HepG2 (cell line): ENCODE data around the gene MTHFD1L. TPM values are rescaled to one million over a fixed set of nuclear protein-coding genes. Genes with fewer than 3 reads are reported as not detected.

Source experiments
- AHR ChIP-seq: IDR thresholded peaks from 2 replicates; pipeline ENCODE4 v1.6.1; 2018; ENCODE audit warnings: missing genetic modification reagents, missing compliant biosample characterization
- CENPT ChIP-seq: sonication (generic); formaldehyde crosslinking; IDR thresholded peaks from 2 replicates; pipeline ENCODE4 v1.8.0; 2022; ENCODE audit warnings: low read depth, mild to moderate bottlenecking, moderate library complexity, missing genetic modification reagents
- ETS1 ChIP-seq: sonication (generic); formaldehyde crosslinking; IDR thresholded peaks from 2 replicates; pipeline ENCODE4 v1.4.0; 2020; ENCODE audit warnings: missing genetic modification reagents
- HIC2 ChIP-seq: sonication (generic); formaldehyde crosslinking; IDR thresholded peaks from 2 replicates; pipeline ENCODE4 v1.9.0; 2022; ENCODE audit warnings: low read depth, missing genetic modification reagents
- IRF1 ChIP-seq: sonication (generic); formaldehyde crosslinking; IDR thresholded peaks from 2 replicates; pipeline ENCODE4 v1.4.0; 2020; ENCODE audit warnings: low read depth, mild to moderate bottlenecking, missing genetic modification reagents
- NCOA1 ChIP-seq: sonication (generic); formaldehyde crosslinking; IDR thresholded peaks from 2 replicates; pipeline ENCODE4 v1.9.0; 2021; ENCODE audit warnings: missing genetic modification reagents
- PRDM10 ChIP-seq: sonication (generic); formaldehyde crosslinking; IDR thresholded peaks from 2 replicates; pipeline ENCODE4 v1.4.0; 2020; ENCODE audit warnings: low read depth, missing genetic modification reagents
- RBM39 ChIP-seq: fragments of 200-400 bp; formaldehyde crosslinking; IDR thresholded peaks from one replicate; pipeline ENCODE4 v1.6.1; 2018; ENCODE audit warnings: antibody characterized with exemption, mild to moderate bottlenecking, low read depth, low read length; ENCODE audit not compliant: poor library complexity, severe bottlenecking
- RFXANK ChIP-seq: IDR thresholded peaks from 2 replicates; pipeline ENCODE4 v1.6.1; 2016
- SAFB2 ChIP-seq: sonication (generic); formaldehyde crosslinking; IDR thresholded peaks from 2 replicates; pipeline ENCODE4 v1.5.1; 2020; ENCODE audit warnings: missing genetic modification reagents, low read depth, mild to moderate bottlenecking, borderline replicate concordance
- SOX5 ChIP-seq: IDR thresholded peaks from 2 replicates; pipeline ENCODE4 v1.6.1; 2016; ENCODE audit warnings: borderline replicate concordance
- SRSF4 ChIP-seq: fragments of 200-400 bp; formaldehyde crosslinking; IDR thresholded peaks from one replicate; pipeline ENCODE4 v1.6.1; 2018; ENCODE audit warnings: mild to moderate bottlenecking, low read depth, low read length, moderate library complexity; ENCODE audit not compliant: poor library complexity, severe bottlenecking
- TOE1 ChIP-seq: sonication (generic); formaldehyde crosslinking; IDR thresholded peaks from 2 replicates; pipeline ENCODE4 v1.4.0; 2020; ENCODE audit warnings: mild to moderate bottlenecking, missing genetic modification reagents
- ZBTB33 ChIP-seq: sonication (generic); formaldehyde crosslinking; IDR thresholded peaks from 2 replicates; pipeline ENCODE4 v1.4.0; 2020; ENCODE audit warnings: missing genetic modification reagents
- ZBTB7A ChIP-seq: sonication (generic); formaldehyde crosslinking; IDR thresholded peaks from 2 replicates; pipeline ENCODE4 v1.8.0; 2022; ENCODE audit warnings: mild to moderate bottlenecking, missing genetic modification reagents
- ZFP36L2 ChIP-seq: sonication (generic); formaldehyde crosslinking; IDR thresholded peaks from 2 replicates; pipeline ENCODE4 v1.4.0; 2020; ENCODE audit warnings: missing genetic modification reagents
- ZNF256 ChIP-seq: sonication (generic); formaldehyde crosslinking; conservative IDR thresholded peaks from 2 replicates; pipeline ENCODE4 v1.4.0; 2020; ENCODE audit warnings: missing genetic modification reagents
- ZNF326 ChIP-seq: sonication (generic); formaldehyde crosslinking; IDR thresholded peaks from 2 replicates; pipeline ENCODE4 v1.4.0; 2020; ENCODE audit warnings: missing genetic modification reagents, borderline replicate concordance
- ZNF367 ChIP-seq: sonication (generic); formaldehyde crosslinking; IDR thresholded peaks from 2 replicates; pipeline ENCODE4 v1.4.0; 2020; ENCODE audit warnings: missing genetic modification reagents, borderline replicate concordance
- ZNF619 ChIP-seq: sonication (generic); formaldehyde crosslinking; IDR thresholded peaks from 2 replicates; pipeline ENCODE4 v1.4.0; 2020; ENCODE audit warnings: mild to moderate bottlenecking, missing genetic modification reagents
- polyA plus RNA-seq, 8 experiments: library from polyadenylated mRNA; depleted of rRNA in 3 of 8; stranded (reverse) in 7 of 8; unstranded in 1 of 8; fragments of >200 nt; fragmentation: Illumina TruSeq in 4 of 8; extraction: Trizol in 4 of 8; gene quantifications; 2 replicates each; pipeline versions ENCODE4 v1.2.1 to v1.2.3, GENCODE V29; 2011 to 2016; ENCODE audit warnings: low read depth in 4 of 8, missing spikeins in 1 of 8, mixed read lengths in 1 of 8; ENCODE audit not compliant: insufficient read depth in 1 of 8
- total RNA-seq, 5 experiments: library from RNA; depleted of rRNA; stranded (reverse); fragments of >200 nt; fragmentation: Illumina TruSeq; extraction: Trizol; gene quantifications; 2 replicates each; pipeline ENCODE4 v1.2.3, GENCODE V29; 2016; ENCODE audit warnings: low read depth in 1 of 5

MTHFD1L gene
- total and polyA plus RNA-seq, 2 of the 13 experiments (the other 11 are each of a cell fraction or from before 2014, with no cell fraction given), result 24.0 to 39.6 TPM

GRCh38 chr6:150878347-150879213 lies 13.1 kb downstream of the MTHFD1L start (continued):
- peak; percentile 90 for TF ChIP-seq PRDM10 (CRISPR knock-in tag)
- no peak for TF ChIP-seq TOE1
- no peak for TF ChIP-seq ETS1 (CRISPR knock-in tag)
- TF ChIP-seq AHR (CRISPR knock-in tag), result 0 out of 2 replicates have a peak, but pooled peaks have one; percentile 37
- TF ChIP-seq SAFB2, result no peak
- no peak for TF ChIP-seq ZNF367 (CRISPR knock-in tag)
- TF ChIP-seq SRSF4, result no peak
- no peak for TF ChIP-seq ZNF326 (CRISPR knock-in tag)
- TF ChIP-seq RFXANK, result no peak
- no peak for TF ChIP-seq RBM39
- TF ChIP-seq CENPT (CRISPR knock-in tag), result no peak
- TF ChIP-seq ZNF256 (CRISPR knock-in tag), result no peak
- TF ChIP-seq NCOA1 (CRISPR knock-in tag), result no peak
- TF ChIP-seq ZFP36L2, result no peak
- peak; percentile 93 for TF ChIP-seq SOX5 (CRISPR knock-in tag)
- no peak for TF ChIP-seq ZBTB7A
- no peak for TF ChIP-seq ZBTB33 (CRISPR knock-in tag)
- TF ChIP-seq HIC2, result no peak
- no peak for TF ChIP-seq IRF1 (CRISPR knock-in tag)
- TF ChIP-seq ZNF619 (CRISPR knock-in tag), result no peak
